GM21619 (cell line): ENCODE results near the gene TAF3.

ENCODE experiments used
- ATAC-seq: cut with Tn5 transposase; IDR thresholded peaks from one replicate; pipeline ENCODE4 v1.9.1; 2021; ENCODE audit not compliant: unreplicated experiment

Gene TAF3

DNA sequence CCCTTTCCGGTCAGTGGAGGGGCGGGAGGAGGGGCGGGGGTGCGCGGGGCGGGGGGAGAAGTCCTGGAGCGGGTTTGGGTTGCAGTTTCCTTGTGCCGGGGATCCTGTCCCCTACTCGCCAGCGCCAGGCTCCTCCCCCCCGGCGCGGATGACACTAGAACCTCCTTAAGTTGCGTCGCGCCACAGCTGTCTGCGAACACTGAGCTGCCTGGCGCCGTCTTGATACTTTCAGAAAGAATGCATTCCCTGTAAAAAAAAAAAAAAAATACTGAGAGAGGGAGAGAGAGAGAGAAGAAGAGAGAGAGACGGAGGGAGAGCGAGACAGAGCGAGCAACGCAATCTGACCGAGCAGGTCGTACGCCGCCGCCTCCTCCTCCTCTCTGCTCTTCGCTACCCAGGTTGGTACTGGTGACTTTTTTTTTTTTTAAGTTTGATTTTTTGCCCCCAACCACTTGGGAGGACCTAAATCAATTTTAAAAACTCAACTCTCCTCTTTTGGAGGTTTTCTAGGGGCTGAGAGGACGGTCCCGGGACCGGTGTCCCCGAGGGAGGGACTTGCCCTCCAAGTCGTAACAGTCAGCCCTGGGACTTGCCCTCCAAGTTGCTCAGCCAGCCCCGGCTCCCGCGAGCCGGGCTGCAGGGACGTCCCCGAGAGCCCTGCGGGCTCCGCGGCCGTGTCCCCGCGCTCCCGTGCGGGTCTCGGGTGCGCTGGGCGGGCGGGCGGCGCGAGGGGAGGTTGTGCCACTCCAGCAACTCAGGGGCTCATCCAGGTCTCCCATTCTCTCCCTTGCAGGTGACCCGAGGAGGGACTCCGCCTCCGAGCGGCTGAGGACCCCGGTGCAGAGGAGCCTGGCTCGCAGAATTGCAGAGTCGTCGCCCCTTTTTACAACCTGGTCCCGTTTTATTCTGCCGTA lies 236.4 kb downstream of the TAF3 start, which contains the start of gene GATA3:
Gene GATA3, plus strand, starts transcription at position 195 of the 914 bp plus-strand sequence. CDS start 968 bp downstream, outside the sequence.
- peak; percentile 38 for ATAC-seq

- ATAC-seq: no peak
These were observed 237.4 kb downstream of the TAF3 start for GRCh38 chr10:8055420-8056349.

GRCh38 chr10:8056378-8056777 lies 238.1 kb downstream of the TAF3 start:
- ATAC-seq: no peak

- ATAC-seq: peak; percentile 31
These were observed 238.6 kb downstream of the TAF3 start for GRCh38 chr10:8056871-8057331.

DNA sequence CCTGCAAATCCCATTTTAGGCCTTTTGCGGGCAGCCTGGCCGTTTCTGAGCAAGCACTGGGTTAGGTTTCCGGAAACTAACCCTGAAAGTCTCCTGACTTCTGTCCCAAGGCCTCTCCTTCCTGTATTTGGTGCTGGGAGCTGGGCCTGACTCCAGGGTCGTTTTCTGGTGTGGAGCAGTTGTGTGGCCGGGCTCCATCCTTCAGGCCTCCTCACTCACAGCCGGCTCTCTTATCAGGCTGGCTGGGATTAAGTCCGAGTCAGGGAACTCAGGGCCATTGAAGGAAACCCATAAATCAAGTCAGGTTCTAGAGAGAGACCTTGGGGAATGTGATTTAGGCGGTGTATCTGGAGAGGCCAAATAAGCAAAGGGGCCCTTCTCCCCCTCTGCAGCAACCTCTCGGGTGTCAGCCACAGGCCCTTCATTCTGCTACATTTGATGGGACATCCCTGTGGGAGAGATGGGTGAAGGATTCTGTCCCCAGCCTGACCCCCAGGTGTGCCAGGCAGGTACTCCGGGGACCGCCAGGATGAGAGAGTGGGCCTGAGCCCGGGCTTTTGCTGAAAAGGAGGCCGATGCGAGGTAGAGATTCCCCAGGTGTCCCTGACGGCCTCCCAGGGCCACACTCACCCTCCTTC lies 239.4 kb downstream of the TAF3 start:
- ATAC-seq: no peak

- ATAC-seq: no peak
These were observed 240.2 kb downstream of the TAF3 start for GRCh38 chr10:8058274-8059111.

GRCh38 chr10:8059191-8059936 lies 241.1 kb downstream of the TAF3 start:
- no peak for ATAC-seq

DNA sequence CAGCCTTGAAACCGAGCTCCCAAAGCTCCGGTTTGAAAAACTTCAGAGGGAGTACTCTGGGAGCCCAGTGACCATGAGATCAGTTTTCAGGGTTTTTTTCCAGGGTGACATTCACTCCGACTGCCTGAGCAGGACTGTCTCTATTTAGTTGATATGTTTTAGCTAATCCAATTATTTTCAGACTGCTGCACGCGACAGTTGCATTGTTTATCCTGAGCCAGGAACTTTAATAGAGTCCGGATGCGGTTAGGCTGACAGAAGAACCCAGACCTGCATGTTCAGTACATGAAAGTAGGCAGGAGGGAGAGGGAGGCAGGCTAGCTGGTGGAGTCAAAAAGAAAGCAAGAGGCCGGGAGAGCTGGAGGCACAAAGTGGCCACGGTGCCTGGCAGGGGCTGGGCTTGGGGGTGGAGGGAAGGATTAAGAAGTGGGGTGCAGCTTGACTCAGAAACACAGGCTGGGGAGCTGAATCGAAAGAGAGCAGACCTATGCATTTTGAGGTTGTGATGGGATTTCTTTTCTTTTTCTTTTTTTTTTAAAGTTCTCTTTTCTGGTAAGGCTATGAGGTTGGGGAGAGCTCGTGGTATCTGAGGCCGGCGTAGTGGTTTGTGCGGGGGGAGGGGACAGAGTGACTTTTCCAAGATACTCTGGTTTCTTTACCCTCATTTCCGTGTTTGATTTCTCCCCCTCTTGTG lies 241.9 kb downstream of the TAF3 start:
- ATAC-seq: peak; percentile 45

DNA sequence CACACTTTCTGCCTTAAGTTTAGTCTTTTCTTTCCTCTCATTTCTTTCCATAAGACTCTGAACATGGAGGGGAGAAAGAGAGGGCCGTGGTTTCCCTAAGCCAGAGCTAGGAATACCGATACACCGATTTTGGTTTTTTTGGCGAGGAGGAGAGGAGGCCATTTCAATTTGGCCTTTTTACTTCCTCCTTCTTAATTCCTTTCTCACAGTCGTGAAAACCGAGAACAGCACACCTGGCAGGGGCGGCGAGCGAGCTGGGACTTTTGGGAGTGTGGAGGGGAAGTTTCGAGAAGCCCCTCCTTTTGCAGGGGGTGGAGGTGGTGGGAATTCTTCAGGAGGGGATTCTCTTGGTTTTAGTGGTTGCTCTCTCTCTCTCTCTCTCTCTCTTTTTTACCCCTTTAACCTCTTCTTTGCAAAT lies 242.4 kb downstream of the TAF3 start:
- no peak for ATAC-seq

- no peak for ATAC-seq
These were observed 243.2 kb downstream of the TAF3 start for GRCh38 chr10:8061274-8062211.

DNA sequence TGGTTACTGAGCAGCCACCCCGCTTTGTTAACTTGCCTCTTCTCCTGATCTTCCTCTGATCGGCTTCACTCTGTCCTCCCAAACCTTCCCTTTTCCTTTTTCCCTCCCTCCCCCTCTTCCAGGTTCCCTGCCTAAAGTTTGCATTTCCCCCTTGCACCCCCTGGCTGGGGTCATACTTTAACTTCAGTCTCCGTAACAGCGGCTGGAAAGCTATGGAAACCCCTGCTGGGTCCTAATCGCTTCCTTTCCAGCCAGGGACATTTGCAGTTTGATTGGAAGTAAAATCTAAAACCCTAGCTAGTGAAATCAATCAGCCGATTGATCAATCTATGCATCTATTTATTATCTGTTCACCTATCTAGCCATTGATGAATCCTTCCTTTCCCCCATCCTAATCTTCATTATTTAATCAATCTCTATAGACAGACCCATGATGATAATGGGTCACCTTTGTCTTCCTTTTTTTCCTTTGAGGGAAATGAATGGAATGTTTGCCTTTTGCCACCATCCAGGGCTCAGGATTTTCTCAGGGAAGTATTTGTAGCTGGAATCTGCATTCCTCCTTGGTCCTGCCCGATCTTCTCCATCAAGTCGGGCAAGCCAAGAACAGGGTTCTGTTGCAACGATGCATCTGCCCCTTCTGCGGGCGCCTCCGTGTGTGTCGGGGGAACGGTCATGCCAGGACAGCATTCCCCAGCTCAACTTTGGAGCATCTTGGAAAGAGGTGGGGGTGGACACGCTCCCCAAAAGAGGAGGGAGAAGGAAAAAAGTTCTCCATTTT lies 245.0 kb downstream of the TAF3 start:
- ATAC-seq: no peak

- ATAC-seq: no peak
These were observed 245.6 kb downstream of the TAF3 start for GRCh38 chr10:8063935-8064334.

- no peak for ATAC-seq
These were observed 246.1 kb downstream of the TAF3 start for GRCh38 chr10:8064436-8064835.

- ATAC-seq: no peak
These were observed 247.3 kb downstream of the TAF3 start for GRCh38 chr10:8065651-8066050.

DNA sequence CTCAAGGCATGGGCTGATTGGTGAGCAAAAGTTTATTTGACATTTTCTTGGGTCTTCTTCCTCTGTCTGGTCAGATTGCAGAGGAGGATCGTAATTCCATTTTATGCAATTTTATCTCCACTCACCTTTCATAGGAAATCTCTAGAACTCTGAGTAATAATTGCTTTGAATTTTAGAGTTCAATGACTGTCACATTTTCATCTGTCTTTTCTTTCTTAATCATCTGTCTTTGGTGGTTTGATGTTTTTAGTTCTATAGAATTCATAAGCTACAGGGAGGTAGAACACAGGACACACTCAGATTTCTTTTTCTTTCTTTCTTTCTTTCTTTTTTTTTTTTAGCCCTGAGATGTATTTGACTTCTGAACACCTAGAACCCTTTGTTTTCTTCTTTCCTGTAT lies 247.8 kb downstream of the TAF3 start:
- ATAC-seq: no peak
